ENCODE results near the gene COBL.

DNA sequence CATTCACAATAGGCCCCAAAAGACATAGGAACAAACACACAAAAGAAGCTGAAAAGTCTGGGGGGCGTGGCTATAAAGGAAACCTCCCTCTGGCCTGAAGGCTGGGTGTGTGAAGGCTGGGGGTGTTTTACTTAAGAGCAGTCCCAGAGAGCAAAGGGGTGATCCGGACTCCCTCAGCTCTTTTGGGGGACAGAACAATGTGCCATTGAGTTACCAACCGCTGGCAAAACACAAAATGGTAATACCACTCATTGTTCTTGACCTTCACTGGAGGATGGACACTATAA lies 189.0 kb downstream of the COBL start:
- TF ChIP-seq CTCF (conservative IDR thresholded peaks at IDR 0.05): no peak
- no peak for TF ChIP-seq EZH2 (IDR thresholded peaks at IDR 0.05; ENCODE audit: low read depth)
